Renal pelvis (tissue), 4 donors: ENCODE data around the gene ADISSP. TPM values are rescaled to one million over a fixed set of nuclear protein-coding genes. Genes with fewer than 3 reads are reported as not detected.
A peak's percentile ranks its signal among the peaks of the same experiment; 100 is the strongest.

Source experiments
- DNase-seq: peaks from one replicate; pipeline ENCODE4 v3.0.0-alpha.2; 2013
- polyA plus RNA-seq, 3 donors: library from polyadenylated mRNA; unstranded; fragments of 120-200 nt; gene quantifications; one replicate each; pipeline ENCODE4 v1.2.1, GENCODE V29; 2013; ENCODE audit not compliant: insufficient read length in 3 of 3

The ADISSP gene
- polyA plus RNA-seq, 3 donors = 22.4 to 29.3 (median 27.5) TPM

DNA sequence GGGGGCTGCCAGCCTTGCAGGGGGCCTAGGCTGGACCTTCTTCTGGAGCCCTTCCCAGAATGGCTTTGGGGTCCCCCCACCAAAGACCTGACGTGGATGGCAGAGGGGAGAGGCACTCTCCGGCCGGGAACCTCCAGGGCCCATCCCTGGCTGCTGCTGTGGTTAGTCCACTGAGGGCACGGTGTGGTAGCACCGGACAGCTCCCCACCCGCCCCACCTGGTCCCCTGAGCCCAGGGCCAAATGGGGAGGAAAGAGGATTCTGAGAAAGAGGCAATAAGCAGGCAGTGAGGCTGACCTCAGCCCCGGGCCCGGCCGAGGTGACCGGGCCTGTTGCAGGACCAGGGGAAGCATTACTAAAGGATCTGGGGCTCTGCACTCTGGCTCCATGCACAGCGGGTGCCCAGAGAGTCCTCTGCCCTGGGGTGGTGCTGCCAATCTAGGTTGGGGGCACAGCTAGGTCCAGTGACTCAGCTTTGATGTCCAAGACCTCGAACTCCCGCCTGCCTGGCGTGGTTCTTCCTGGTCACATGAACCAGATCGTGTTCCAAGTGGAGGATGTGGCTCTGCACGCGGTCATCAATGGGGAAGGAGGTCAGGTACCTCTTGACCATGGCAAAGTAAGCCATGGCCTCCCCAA lies 16.8 kb upstream of the ADISSP start:
- no peak for DNase-seq

DNA sequence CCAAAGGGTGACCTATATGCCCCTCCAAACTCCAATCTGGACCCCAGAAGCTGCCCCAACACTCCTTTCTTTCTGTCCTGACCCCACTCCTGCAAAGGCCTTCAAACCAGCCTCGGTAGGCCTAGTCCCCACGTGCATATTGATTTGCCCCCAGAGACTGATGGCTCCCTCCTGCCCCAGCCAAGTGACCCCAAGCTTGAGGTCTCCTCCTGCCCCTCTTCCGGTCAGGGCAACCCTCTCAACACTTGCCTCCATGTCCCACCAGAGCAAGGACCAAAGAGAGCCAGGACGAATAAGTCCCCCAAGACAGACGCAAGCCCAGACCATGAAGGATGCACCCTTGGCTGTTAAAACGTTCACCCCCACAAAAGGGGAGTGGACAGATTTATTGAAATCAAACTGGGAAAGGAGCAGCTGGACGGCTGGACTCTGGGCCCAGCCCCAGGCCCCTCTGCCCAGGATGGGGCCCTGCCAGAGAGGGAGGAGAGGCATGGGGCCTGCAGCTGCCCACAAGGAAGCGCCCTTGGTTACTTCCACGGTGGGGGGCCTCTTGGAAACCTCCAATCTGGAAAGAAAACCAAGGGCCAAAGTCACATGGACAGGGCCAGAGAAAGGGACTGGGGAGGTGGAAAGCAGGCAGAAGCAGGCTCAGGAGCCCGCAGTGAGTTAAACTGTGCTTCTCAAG lies 16.1 kb upstream of the ADISSP start:
- DNase-seq = no peak

DNA sequence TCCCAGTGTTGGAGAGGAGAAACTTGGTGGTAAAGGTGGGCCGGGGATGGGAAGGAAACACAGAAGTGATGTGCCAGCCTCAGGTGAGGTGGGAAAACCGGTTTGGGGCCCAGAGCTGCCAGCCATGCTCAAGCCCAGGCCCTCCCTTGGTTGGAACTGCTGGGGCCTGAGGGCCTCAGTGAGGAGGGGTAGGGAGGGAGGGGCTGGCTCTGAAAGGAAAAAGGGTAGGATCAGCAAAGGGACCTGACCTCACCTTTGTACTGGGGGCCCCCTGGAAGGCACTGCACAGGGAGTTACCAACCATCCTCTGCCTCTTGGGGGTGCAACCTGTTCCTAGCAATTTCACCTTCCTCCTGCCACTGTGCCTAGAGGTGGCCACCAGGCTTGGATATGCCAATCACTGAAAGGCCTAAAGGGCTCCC lies 15.5 kb upstream of the ADISSP start:
- DNase-seq = no peak

DNA sequence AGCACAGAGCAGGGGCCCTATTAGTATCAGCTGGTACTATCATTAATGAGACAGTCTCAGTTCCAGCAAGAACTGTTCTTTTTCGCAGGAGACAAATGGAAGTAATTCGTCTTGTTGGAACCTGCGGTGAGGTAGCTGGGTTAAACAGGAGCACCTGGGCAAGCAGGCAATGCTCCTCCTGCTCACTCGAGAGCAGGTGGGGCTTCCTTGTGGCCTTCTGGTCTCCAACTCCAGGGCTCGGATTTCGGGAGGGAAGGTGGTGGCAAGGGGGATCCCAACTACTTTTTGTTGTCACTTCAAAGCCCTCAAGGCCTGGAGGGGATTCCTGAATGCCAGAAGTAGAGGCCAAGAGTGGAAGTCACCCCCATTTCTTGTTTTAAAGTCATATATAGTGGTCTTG lies 15.0 kb upstream of the ADISSP start:
- DNase-seq = no peak

DNA sequence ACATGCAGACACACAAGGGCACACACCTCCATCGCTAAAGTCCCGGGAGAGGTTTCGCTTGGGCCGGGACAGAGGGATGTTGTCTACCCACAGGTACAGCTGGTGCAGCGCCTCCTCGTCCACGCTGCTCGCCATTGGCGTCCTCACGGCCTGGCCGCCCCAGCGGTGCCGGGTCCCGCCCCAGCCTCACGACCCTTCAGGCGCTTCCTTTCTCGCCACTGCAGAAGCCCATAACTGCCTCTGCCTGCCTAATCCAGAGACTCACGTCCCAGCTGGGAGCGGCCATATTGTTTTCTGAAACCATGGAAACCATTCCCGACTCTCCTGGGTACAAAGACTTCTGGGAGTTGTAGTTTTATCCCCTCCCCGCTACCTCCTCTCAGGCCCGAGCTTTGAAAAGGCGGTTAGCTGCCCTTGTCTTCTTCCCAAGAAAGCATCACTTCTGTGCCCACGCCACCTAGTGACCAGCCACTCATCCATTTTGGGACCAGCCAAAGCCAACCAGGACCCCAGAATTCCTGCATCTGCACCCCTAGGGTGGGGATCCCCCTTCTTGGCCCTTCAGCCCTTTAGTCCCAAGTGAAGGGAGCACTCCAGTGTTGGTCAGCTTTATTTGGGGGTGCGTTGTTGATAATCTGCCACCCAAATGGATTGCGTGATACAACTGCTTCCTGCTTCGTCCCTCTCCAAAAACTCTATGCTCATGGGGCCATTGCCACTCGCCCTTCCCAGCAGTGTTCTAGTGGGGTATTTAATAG lies 13.8 kb upstream of the ADISSP start, which contains the start of gene SPEF1:
TSS of gene SPEF1 (minus strand) at position 296 of the 758 bp plus-strand sequence. CDS start at position 135, 161 bp downstream.
- DNase-seq = peak; percentile 95

DNA sequence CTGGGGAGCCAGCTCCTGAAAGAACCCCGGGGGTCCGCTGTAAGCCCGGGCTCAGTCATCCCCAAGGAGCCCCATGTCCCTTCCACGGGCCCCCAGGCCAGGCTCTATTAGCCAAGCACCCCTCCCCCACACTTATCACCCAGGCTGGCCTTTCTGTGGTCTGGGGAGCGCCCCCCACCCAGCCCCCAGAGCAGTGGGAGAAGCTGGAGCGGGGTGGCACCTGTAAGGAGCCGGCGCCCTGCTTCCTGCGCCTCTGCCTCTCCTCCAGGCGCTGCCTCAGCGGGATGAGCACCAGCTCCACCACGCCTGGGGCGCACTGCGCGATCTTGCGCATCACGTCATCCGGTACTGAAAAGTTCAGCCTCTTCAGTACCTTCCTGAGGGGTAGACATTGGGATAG lies 11.4 kb upstream of the ADISSP start:
- DNase-seq = no peak

DNA sequence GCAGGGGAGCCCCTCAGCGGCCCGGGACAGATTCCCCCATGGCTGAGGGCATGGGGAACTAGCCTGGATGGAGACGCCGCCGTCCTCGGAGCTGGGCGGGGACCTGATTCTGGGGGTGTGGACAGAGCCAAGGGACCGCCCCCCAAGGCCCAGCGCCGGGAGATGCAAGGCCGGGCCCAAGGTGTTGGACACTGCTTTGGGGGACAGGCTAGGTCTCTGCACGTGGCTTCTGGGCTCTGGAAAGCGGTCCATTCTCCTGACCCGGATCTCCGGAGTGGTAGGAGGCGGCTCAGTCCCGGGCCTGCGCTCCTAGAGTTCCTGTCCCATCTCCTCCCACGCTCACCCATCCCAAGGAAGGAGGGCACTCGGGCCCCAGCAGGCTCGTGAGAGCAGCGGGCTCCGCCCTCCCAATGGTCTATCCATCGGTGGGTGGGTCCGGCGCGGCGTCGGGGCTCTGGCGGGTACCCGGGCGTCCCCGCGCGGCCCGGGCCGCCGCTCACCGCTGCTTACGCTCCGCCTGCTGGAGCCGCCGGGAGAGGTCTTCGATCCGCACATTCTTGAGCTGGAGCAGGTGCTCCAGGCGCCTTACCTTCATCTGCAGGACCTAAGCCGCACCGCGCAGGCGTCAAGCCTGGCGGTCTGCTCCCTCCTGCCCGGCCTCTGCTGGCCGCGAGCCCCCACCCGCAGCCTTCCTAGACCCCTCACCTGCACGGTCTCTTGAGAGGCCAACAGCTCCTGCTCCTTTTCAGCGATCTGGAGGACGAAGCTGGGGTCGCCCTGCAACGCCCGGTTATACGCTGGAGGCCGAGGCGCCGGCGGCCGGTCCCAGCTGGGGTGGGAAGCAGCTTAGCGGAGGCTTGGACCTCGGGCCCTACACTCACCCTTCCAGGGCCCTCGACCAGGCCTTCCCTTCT lies 10.4 kb upstream of the ADISSP start:
- DNase-seq = no peak

DNA sequence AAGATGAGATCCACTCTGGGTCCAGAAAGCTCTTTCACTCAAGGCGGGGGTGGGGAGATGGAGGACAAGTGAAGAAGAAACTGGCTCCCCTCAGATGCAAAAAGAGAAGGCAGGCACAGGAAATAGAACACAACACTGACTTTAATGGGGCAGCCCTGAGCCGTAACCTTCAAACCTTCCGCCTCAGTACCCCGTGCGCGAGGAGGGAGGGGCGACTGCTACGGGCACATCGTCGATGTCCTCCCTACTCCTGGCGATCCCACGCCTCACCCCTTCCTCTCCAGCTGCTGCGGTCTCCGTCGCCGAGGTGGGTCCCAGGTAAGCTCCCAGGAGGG lies 9.8 kb upstream of the ADISSP start:
- no peak for DNase-seq

DNA sequence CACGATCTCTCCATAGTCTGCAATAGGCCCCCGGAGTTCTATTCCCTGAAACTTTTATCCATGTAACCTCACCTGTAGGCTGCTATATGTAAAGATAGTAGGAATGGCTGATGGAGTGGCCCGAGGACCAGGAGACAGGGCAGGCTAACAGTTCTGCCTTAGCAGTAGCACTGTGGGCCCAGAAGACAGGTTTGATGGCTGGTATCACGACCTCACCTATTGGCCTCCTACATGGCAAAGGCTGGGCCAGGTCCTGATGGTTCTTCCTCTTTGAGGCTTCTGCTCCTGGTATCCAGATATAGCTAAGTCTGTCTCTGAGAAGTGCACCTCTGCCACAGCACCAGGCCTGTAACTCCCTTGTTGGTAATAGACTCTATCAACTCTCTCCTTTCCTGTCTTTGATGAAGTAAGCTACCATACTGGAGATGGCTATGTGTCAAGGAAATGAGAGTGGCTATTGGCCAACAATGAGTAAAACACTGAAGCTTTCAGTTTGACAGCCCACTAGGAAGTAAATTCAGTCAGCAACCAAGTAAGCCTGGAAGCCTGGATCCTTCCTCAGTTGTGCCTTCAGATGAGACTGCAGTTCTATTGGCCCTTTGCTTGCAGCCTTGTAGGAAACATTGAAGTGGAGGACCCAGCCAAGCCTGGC lies 8.0 kb upstream of the ADISSP start:
- DNase-seq = no peak

DNA sequence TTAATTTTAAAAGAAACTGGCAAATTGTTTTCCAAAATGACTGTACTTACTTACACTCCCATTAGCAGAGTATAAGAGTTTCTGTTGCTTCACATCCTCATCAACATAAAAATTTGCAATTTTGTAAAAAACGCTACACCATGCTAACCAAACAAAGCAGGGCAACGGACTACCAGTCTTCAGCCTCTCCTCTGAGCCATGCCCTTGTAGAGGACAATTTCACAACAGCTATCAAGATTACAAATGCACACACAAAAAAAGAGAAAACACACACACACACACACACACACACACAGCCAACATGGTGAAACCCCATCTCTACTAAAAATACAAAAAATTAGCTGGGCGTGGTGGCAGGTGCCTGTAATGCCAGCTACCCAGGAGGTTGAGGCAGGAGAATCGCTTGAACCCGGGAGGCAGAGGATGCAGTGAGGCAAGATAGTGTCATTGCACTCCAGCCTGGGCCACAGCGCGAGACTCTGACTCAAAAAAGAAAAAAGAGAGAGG lies 4.1 kb upstream of the ADISSP start:
- no peak for DNase-seq

DNA sequence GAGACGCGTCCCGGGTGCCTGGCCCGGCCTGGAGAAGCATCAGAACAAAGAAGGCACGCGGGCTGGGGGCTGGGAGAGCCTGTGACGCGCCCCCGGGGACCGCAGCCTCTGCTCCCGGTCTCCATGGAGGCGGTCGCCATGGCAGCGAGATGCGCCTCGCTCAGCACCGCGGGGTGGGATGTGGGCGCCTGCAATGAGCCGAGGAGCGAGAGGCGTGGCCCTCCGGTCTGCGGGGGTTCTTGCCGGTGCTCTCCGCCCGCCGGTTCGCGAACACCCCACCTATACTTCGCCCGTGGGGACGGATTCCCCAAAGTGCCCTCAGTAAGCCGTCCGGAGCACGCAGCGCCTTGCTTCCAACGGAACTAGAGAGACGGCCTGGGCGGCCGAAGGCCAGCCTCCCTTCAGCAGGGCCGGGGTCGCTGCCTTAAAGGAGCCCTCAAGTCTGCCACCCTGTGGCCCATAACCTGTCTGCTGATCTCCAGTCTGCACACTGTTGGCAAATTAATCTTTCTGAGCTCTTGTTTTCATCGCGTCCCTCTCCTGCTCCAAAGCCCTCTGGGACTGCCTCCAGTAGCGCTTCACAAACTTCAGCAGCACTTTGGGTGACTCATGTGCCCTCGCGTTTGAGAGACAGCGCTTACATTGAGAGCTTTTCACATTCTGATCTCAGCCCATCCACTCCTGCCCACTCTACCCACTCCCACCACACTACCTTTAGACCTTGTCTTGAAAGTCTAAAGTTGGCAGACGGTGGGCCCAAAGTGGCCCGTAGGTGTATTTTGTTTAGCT lies 983 bp upstream of the ADISSP start:
- DNase-seq = peak; percentile 75

DNA sequence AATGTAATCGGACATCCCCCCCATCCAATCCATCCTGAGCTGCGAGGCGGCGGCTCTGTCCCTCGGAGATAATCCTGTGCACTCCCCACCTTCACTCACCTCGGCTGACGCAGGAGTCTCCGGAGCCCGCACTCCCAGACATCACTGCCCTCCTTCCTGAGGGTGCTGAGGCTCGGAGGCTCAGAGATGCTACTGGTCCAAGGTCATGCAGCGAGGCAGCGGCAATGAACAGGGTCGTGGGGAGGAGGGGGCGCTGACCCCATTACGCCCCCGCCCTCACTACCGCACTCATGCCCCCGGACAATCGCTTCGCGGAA lies 485 bp downstream of the ADISSP start:
- no peak for DNase-seq

DNA sequence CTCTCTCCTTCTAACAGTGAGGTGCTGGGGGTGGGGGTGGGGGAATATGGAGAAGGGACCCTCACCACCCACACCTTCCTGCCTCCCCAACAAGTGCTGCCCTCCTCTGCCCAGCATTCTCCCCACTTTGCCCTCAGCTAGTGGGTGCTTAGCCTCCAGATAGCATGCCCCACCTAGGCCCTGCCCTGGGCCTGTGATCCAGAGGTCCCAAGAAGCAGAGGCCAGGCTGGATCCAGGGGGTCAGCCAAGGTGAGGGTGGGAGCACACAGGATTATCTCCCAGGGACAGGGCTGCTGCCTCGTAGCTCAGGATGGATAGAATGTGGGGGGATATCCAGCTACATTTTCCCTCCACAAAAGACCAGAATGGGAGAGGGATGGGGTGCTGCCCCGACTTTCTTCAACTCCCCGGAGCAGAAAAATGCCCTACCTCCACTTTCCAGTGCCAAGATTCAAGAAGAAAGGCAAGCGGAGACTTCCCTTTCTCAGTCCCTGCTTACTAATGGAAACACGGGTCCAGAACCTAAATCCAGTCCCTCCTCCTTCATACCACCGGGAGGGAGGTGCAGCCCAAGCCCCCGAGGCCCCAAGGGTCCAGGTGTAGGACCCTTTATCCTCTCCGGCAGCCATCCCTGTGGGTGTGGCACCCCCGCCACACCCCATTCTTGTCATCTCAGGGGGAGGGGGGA lies 987 bp downstream of the ADISSP start:
- DNase-seq = no peak

DNA sequence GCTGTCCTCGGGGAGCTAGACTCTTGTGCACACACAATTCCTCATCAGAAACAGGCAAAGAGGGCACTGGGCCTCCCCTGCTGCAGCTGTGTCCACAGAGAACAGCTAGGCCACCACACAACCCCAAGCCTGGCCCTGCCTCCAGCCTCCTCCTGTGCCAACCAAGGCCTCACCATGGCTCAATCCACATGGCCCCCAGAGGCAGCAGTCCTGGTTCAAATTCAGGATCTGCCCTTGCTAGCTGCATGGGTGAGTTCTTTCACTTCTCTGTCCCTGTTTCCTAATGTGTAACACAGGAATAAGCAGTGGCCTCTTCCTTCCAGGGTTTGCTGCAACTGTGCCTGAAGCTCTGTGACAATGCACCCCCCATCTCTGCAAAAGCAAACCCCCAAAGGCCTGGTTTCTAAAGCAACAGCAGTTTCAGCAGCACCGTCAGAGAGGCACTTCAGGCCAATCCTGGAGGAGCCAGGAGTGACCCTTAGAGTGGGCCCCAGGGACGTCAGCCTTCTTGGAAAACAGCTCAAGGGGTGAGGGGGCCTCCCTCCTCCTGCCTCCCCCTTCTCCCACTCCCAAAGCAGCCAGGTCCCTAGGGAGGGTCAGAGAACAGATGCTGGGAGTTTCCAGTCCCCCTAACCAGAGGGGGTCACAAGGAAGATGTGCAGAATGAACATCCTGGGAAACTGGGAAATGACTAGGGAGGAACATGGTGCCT lies 2.2 kb downstream of the ADISSP start:
- no peak for DNase-seq

DNA sequence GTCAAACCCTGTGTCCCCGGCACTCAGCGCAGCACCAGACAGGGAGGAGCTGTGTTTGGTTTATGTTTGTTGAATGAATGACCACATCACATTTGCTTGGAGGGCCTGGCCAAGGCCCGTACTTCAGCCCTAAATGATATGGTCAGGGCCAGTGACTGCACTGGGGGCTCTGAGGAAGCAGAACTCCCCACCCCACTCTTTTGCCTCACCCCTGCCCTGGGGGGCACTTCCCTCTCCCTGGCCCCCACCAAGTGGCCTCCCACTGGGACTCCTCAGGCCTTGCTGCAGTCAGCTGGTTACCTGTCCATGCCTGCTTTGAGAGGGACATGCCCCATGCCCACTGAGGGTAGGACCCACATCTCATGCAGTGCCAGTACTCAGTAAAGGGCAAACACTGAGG lies 2.9 kb downstream of the ADISSP start:
- no peak for DNase-seq

DNA sequence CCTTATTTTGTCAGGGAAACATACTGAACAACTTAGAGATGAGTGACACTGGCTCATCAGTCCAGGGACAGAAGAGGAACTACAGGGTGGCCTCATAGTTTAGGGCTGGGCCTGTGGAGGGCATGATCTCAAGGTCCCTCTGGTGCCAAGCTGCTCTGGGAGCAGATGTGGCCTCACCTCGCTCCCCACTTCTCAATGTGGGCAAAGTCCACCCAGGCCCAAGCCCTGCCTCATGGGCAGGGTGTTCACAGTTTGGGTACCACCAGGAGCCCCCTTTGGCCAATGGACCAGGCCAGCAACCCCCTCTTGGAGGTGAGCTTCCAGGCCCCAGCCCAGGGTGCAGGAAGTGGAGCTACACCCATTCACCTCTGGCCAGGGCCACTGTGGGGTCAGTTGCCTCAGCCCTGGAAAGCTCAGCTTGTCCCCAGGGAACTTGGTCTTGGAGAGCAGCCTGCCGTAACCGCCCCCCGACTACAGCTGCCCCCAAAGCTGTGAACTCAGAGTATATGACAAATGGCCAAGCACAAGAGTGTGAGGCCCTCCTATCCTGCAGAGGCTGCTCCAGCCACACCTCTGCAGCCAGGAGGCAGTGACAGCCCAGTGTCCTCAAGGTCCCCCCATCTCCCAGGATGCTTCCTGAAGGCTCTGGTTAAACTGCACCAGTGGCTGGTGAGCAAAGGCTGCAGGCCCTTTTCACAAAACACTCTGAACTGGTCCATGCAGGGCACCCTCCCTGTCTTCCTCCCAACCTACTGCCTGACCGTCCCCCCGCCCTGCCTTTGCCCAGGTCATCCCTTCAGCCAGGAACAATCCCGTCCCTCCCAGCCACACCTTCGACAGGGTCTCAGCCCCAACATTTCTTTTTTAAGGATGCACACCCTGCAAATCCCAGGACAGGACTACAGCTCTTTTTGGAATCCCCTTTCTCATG lies 3.6 kb downstream of the ADISSP start:
- DNase-seq = no peak

DNA sequence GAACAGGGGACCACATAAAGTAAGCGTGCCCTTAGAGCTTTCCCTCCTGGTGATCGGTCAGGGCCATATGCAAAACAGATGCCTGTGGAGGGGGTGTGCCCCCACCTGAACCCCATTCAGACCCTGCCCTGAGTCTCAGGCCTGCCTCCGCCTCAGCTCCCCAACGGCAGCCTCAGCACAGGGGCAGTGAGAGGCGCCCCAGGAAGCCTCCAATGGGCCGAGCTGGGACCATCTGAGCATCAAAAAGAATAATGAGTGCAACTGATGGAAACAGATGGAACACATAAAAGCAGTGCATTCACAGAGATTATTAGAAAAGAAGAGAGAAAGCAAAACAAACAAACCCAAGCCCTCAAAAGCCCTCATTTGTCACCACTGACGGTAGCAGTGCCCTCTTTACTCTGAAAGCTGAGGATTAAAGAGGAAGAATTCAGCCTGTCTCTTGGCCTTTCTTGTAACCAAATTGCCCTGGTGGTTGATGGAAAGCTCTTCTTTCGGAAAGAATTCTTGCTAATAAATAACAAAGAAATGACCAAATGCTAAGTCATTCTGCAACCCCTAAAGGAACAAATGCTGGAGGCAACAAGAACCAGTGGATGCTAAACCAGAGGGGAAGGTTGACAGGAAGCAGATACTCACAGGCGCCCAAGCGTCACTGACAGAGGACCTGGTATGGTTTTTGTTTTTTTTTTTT lies 6.8 kb downstream of the ADISSP start:
- DNase-seq = peak; percentile 54

DNA sequence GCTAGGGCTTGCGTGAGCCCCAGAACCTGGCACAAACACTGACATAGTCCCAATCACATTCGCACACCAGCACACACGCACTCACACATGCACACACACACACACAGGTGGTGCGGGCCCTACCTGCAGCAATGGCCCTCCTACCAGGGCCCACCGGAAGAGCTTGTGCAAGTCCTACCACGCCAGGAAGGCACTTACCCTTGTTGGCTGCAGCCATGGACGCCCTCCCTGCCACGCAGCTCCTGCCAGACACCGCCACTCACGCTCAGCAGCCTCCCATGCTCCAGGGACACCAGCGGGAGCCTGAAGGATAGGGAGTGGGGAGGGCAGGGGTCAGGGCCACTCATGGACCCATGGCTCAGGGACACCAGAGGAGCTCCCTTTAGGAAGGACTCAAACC lies 7.7 kb downstream of the ADISSP start:
- no peak for DNase-seq
